Stimulated activated naive CD8-positive, alpha-beta T cell treated with anti-CD3 and anti-CD28 coated beads, Interleukin-15, Interleukin-2, amounts not matched to agents 100 U/mL and 50 U/mL, for 24 hours (primary cell): ENCODE results near the gene CSRP2.

Experiments used
- ATAC-seq: fragments of 150-1000 bp; cut with Tn5 transposase; one replicate; pipeline ENCODE4 v1.10.0; 2021
- DNase-seq: peaks from one replicate; pipeline ENCODE4 v3.0.0; 2021

The CSRP2 gene

GRCh38 chr12:76891609-76892008 lies 12.8 kb upstream of the CSRP2 start:
- DNase-seq (no peak), ATAC-seq (no peak)

- ATAC-seq (no peak), DNase-seq (peak; percentile 65)
Measured at GRCh38 chr12:76890151-76891143, 11.6 kb upstream of the CSRP2 start.

- ATAC-seq (no peak), DNase-seq (no peak)
Measured at GRCh38 chr12:76888775-76889174, 10.0 kb upstream of the CSRP2 start.

- no peak for DNase-seq
- ATAC-seq: no peak
Measured at GRCh38 chr12:76883811-76884210, 5.0 kb upstream of the CSRP2 start.

- DNase-seq: no peak
- ATAC-seq: no peak
Measured at GRCh38 chr12:76883151-76883550, 4.3 kb upstream of the CSRP2 start.

- DNase-seq (no peak), ATAC-seq (no peak)
Measured at GRCh38 chr12:76882367-76882766, 3.5 kb upstream of the CSRP2 start.

GRCh38 chr12:76881142-76881541 lies 2.3 kb upstream of the CSRP2 start:
- ATAC-seq (no peak), DNase-seq (no peak)

GRCh38 chr12:76880519-76881023 lies 1.8 kb upstream of the CSRP2 start:
- ATAC-seq (no peak), DNase-seq (no peak)

GRCh38 chr12:76879710-76880518 lies 1.1 kb upstream of the CSRP2 start:
- ATAC-seq (no peak), DNase-seq (no peak)

GRCh38 chr12:76878099-76878898 lies 520 bp downstream of the CSRP2 start:
- peak; percentile 31 for DNase-seq
- peak; percentile 33 for ATAC-seq

- DNase-seq (no peak), ATAC-seq (no peak)
Measured at GRCh38 chr12:76876696-76877229, 2.1 kb downstream of the CSRP2 start.

- DNase-seq (no peak), ATAC-seq (no peak)
Measured at GRCh38 chr12:76874491-76875190, 4.2 kb downstream of the CSRP2 start.

GRCh38 chr12:76874027-76874426 lies 4.8 kb downstream of the CSRP2 start:
- ATAC-seq (no peak), DNase-seq (no peak)

- DNase-seq (no peak), ATAC-seq (no peak)
Measured at GRCh38 chr12:76872415-76872814, 6.4 kb downstream of the CSRP2 start.

- no peak for ATAC-seq
Measured at GRCh38 chr12:76871742-76872141, 7.1 kb downstream of the CSRP2 start.

GRCh38 chr12:76871082-76871481 lies 7.7 kb downstream of the CSRP2 start:
- ATAC-seq (no peak), DNase-seq (no peak)

More at GRCh38 chr12:76871742-76872141, 7.1 kb downstream of the CSRP2 start:
- no peak for DNase-seq

GRCh38 chr12:76866726-76867125 lies 12.1 kb downstream of the CSRP2 start:
- ATAC-seq (no peak), DNase-seq (no peak)

GRCh38 chr12:76866151-76866567 lies 12.7 kb downstream of the CSRP2 start:
- ATAC-seq: no peak

GRCh38 chr12:76864791-76865400 lies 13.9 kb downstream of the CSRP2 start:
- DNase-seq (no peak), ATAC-seq (no peak)

More at GRCh38 chr12:76866151-76866567, 12.7 kb downstream of the CSRP2 start:
- DNase-seq: no peak

- no peak for ATAC-seq
- DNase-seq: no peak
Measured at GRCh38 chr12:76863837-76864236, 15.0 kb downstream of the CSRP2 start.
